GM18508 (cell line): ENCODE data around the gene FXN.
"Not testable (repeated sequence)": the region's sequence is repeated elsewhere in the genome, so short reads cannot be mapped to it uniquely, and the experiment has no call there.

Experiments used
- ATAC-seq: cut with Tn5 transposase; IDR thresholded peaks from one replicate; pipeline ENCODE4 v1.9.1; 2021; ENCODE audit warnings: moderate number of reproducible peaks; ENCODE audit not compliant: insufficient read depth, unreplicated experiment

The FXN gene

DNA sequence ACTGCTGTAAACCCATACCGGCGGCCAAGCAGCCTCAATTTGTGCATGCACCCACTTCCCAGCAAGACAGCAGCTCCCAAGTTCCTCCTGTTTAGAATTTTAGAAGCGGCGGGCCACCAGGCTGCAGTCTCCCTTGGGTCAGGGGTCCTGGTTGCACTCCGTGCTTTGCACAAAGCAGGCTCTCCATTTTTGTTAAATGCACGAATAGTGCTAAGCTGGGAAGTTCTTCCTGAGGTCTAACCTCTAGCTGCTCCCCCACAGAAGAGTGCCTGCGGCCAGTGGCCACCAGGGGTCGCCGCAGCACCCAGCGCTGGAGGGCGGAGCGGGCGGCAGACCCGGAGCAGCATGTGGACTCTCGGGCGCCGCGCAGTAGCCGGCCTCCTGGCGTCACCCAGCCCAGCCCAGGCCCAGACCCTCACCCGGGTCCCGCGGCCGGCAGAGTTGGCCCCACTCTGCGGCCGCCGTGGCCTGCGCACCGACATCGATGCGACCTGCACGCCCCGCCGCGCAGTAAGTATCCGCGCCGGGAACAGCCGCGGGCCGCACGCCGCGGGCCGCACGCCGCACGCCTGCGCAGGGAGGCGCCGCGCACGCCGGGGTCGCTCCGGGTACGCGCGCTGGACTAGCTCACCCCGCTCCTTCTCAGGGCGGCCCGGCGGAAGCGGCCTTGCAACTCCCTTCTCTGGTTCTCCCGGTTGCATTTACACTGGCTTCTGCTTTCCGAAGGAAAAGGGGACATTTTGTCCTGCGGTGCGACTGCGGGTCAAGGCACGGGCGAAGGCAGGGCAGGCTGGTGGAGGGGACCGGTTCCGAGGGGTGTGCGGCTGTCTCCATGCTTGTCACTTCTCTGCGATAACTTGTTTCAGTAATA lies at the start of gene FXN:
Gene FXN (plus strand): TSS at position 315 of the 871 bp plus-strand sequence. CDS start 31 bp downstream, at position 346.
- ATAC-seq = peak; percentile 84

GRCh38 chr9:68986949-68987348 lies 48.6 kb upstream of the FXN start:
- not testable (repeated sequence) for ATAC-seq

GRCh38 chr9:68991457-68991856 lies 44.1 kb upstream of the FXN start:
- no peak for ATAC-seq

DNA sequence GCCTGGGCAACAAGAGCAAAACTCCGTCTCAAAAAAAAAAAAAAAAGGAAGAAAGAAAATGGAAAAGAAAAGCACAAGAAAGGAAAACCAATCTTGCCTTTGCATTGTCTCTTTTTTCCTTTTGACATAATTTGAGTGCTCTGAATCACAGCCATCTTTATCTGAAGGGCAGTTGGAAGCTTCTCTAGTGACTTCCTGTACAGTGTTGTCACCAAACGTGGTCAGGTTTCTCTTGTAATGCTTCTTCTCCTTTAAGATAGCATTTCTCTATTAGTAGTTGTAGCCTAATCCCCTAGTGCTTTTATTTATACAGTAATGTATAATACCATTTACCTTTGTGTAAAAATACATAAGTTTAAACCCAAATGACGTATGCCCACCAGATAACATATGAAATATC lies 39.8 kb upstream of the FXN start:
- ATAC-seq = no peak

GRCh38 chr9:68996462-68996861 lies 39.1 kb upstream of the FXN start:
- no peak for ATAC-seq

DNA sequence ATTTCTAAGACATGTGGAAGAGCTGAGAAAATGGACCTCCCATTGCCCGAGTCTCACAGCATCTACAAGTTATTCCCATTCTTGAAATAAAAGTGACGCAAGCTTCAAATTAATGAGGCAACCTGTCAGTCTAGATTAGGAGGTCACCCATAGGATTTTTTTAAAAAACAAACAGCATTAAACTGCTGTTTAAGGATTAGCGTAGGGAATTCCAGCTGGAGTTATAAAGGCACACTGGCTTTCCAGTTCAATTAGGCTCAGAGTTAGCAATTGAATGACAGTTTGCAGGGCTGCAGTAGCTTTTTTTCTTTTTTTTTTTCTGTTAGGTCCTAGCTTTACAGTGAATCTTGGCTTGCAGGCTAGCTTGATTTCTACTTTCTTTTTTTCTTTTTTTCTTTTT lies 37.9 kb upstream of the FXN start:
- ATAC-seq = no peak

DNA sequence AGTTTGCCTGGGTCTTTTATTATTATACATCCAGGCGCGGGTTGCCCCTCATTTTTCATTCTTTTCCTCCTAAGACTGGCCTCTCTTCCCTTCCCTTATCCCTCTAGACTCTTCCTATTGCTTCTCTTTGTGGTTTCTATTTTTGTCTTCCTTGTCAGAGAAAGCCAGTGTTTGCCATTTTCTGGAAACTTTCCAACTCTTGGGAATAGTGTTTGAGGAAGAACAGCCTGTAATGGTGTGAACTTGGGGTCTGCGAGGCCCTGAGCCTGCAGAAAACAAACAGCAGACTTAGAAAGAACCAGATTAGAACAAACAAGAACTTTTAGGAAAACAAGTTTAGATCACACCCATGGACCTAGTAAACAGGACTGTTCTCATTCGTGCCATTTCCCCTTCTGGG lies 37.2 kb upstream of the FXN start:
- no peak for ATAC-seq

DNA sequence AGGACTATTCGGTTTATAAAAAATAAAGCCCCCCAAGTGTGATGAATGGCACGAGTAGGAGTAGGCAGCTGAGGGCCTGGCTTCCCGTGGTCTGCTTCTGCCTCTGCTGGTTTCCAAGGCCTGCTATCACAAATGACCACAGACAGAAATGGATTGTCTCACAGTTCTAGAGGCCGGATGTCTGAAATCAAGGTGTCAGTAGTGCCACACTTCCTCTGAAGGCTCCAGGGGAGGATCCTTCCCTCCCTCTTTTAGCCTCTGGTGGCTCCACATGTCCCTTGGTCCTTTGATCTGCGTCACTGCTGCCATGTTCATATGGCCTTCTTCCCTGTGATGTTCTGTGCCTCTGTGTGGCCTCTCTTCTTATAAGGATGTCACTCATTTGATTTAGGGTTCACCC lies 36.7 kb upstream of the FXN start:
- no peak for ATAC-seq

GRCh38 chr9:68999393-69000105 lies 36.0 kb upstream of the FXN start:
- peak; percentile 68 for ATAC-seq

DNA sequence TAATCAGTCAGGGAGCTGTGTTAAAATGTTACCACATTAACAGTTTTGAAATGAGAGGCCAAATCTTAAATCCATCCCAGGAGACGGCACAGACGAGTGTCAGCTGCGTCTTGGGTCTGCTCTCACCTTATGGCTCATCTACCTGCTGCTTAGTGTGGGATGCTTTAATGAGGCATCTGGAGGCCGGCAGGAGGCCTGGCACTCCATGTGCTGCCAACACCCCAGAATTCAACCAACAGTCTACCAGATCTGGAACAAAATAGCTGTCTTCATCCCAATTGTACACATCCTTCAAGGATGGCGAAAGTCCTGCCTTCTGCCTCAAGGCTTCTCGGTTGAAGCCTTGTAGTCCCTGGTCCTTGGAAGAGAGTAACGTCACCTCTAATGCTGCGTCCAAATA lies 33.6 kb upstream of the FXN start:
- ATAC-seq = no peak

DNA sequence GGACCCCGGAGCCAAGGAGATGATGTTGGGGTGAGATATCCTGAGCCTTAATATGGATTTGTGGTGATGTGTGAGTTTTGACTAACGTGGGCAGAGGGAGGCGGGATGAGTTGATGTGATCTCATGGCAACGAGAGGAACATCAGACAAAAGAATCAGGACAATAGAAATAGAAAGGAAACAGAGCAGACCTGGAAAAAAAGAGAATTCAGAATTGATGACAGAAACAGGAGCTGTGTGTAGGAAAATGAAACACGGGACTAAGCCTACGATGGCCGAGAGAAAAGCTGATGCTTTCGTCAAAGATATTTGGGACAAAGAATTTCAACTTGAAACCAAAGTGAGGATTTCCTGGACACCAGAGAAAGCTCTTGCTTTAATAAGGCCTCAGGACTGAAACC lies 32.5 kb upstream of the FXN start:
- no peak for ATAC-seq

DNA sequence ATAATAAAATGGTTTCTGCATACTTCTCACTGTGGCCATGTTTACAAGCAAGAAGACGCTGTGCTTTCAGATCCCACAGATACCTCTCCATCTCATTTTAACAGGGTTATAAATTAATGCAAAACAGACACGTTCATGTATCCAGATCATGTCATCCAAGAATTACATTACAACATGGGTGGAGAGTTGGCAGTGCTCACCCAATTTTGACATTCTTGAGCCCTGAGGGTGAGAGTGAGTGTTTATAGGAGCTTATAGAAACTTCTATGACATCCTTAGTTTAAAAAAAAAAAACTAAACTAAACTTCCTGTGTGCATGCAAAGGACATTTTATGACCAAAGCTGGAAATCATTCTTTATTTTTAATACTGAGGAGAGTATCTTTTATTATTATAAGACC lies 30.7 kb upstream of the FXN start:
- ATAC-seq = no peak

- no peak for ATAC-seq
These were observed 25.8 kb upstream of the FXN start for GRCh38 chr9:69009708-69010107.

DNA sequence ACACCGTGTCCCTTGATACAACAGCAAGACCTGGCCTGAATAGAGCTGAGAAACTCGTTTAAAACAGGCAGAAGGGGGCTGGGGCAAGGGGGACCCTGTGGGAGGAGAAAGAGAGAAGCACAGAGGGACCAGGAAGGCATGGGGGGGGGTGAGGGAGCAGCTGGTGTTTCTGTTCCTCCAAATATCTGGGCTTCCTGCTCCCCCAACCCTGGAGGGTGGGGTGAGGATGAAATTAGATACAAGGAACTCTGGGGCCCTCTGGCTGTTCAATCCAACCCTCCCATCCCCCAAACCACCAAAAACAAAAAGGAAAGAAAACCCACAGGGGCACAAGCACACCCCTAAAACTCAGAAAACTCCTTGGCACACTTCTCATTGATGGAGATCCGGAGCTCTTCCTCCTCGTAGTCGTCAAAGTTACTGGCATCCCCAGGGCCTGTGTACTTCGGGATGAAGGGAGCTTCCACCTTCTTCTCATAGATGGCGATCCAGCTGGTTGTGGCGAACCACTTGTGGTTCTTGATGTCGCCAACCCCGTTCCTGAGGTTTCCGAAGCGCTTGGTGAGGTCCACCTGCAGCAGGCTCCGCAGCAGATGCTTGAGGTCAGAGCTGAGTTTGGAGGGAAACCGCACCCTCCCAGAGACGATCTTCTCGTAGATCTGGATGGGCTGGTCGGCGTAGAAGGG lies 22.7 kb upstream of the FXN start:
- no peak for ATAC-seq

DNA sequence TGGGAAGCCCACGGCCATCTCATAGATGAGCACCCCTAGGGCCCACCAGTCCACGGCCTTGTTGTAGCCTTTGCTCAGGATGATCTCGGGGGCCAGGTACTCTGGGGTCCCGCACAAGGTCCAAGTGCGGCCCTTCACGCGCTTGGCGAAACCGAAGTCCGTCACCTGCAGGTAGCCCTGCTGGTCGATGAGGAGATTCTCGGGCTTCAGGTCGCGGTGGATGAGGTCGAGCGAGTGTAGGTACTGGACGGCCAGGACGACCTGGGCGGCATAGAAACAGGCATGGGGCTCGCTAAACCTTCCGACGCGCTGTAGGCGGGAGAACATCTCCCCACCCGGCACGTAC lies 22.2 kb upstream of the FXN start:
- ATAC-seq = no peak

DNA sequence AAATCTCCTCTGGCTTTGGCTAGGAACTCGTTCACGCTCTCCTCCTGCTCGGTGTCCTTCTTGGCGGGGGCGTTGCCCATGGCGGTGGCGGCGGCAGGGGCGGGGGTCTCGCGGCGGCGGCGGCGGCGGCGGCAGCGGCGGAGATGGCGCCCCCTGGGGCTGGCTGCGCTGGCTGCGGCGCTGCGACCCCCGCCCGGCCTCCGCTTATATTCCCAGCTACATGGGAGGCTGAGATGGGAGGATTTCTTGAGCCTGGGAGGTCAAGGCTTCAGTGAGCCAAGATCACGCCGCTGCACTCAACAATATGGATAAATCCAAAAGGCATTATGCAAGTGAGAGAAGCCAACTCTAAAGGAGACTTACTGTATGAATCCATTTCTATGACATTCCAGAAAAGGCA lies 21.5 kb upstream of the FXN start, which contains the start of gene PRKACG:
Gene PRKACG (minus strand): TSS at position 101 of the 400 bp plus-strand sequence. CDS start 21 bp downstream, at position 80.
- no peak for ATAC-seq

GRCh38 chr9:69016191-69017096 lies 19.1 kb upstream of the FXN start:
- ATAC-seq = no peak

GRCh38 chr9:69018737-69019136 lies 16.8 kb upstream of the FXN start:
- ATAC-seq = no peak

DNA sequence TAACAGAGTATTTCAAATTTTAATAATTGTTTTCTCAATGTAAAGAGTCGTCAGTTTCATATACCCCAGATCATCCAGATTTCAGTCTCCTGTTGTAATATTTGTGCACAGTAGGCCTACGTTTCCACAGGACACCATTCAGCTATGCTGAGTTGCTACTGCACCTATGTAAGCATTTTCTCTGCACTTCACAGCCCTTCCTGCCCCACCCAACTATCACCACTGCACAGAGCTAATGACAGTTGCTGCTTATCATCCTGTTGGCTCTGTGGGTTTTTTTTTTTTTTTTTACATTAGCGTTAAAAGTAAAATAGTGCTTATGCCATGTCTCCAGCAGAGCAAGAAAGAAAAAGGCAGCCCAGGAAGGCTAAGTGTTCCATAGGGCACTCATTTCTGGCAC lies 15.7 kb upstream of the FXN start:
- no peak for ATAC-seq
